ENCODE measurements around the gene KCNQ4.

KCNQ4 gene

GRCh38 chr1:40868051-40868723 is 84.6 kb downstream of the KCNQ4 start:
- H2AFZ ChIP-seq (ENCODE audit: low read length) = no peak overlapping the region
- no peaks in the 10 kb centered on the region for H3K9me2 ChIP-seq (ENCODE audit: low read depth, low read length)
- no peak overlapping the region for H3K27ac ChIP-seq (ENCODE audit: low read depth, low read length, poor library complexity, severe bottlenecking)
- H3K4me1 ChIP-seq (ENCODE audit: insufficient read depth, low read length, severe bottlenecking) = no peaks in the 10 kb centered on the region
- no peak overlapping the region for H3K9ac ChIP-seq (ENCODE audit: low read length)
- H3K79me2 ChIP-seq (ENCODE audit: insufficient read depth, low read length) = no peaks in the 10 kb centered on the region
- no peaks in the 10 kb centered on the region for H3K27me3 ChIP-seq (ENCODE audit: insufficient read depth, low read length)
- no peaks in the 10 kb centered on the region for H3K9me3 ChIP-seq (ENCODE audit: low read length)
- no peak overlapping the region for H3K4me2 ChIP-seq (ENCODE audit: low read length)
- no peaks in the 10 kb centered on the region for H4K20me1 ChIP-seq (ENCODE audit: insufficient read depth, low read length)
- no peak overlapping the region for H3K4me3 ChIP-seq (ENCODE audit: low read depth, low read length, poor library complexity, severe bottlenecking)
- no peaks in the 10 kb centered on the region for H3F3A ChIP-seq (ENCODE audit: insufficient read depth, low read length)
- TF ChIP-seq, protein P1, sequence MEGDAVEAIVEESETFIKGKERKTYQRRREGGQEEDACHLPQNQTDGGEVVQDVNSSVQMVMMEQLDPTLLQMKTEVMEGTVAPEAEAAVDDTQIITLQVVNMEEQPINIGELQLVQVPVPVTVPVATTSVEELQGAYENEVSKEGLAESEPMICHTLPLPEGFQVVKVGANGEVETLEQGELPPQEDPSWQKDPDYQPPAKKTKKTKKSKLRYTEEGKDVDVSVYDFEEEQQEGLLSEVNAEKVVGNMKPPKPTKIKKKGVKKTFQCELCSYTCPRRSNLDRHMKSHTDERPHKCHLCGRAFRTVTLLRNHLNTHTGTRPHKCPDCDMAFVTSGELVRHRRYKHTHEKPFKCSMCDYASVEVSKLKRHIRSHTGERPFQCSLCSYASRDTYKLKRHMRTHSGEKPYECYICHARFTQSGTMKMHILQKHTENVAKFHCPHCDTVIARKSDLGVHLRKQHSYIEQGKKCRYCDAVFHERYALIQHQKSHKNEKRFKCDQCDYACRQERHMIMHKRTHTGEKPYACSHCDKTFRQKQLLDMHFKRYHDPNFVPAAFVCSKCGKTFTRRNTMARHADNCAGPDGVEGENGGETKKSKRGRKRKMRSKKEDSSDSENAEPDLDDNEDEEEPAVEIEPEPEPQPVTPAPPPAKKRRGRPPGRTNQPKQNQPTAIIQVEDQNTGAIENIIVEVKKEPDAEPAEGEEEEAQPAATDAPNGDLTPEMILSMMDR (IDR thresholded peaks at IDR 0.05; ENCODE audit: low read length) = no peak
- no peaks in the 10 kb centered on the region for H3K36me3 ChIP-seq (ENCODE audit: insufficient read depth, low read length)

GRCh38 chr1:40870135-40870728 is 86.6 kb downstream of the KCNQ4 start:
- H3K79me2 ChIP-seq (ENCODE audit: insufficient read depth, low read length) = no peaks in the 10 kb centered on the region
- H3K4me2 ChIP-seq (ENCODE audit: low read length) = no peak overlapping the region
- H3K9me3 ChIP-seq (ENCODE audit: low read length) = no peaks in the 10 kb centered on the region
- TF ChIP-seq, protein P1 (IDR thresholded peaks at IDR 0.05; ENCODE audit: low read length) = no peak
- no peak for TF ChIP-seq EZH2 (IDR thresholded peaks at IDR 0.05; ENCODE audit: borderline replicate concordance, low read length)
- no peaks in the 10 kb centered on the region for H3K27me3 ChIP-seq (ENCODE audit: insufficient read depth, low read length)
- H3K27ac ChIP-seq (ENCODE audit: low read depth, low read length, poor library complexity, severe bottlenecking) = no peak overlapping the region
- no peak overlapping the region for H2AFZ ChIP-seq (ENCODE audit: low read length)
- no peaks in the 10 kb centered on the region for H3F3A ChIP-seq (ENCODE audit: insufficient read depth, low read length)
- H3K9me2 ChIP-seq (ENCODE audit: low read depth, low read length) = no peaks in the 10 kb centered on the region
- no peaks in the 10 kb centered on the region for H3K36me3 ChIP-seq (ENCODE audit: insufficient read depth, low read length)
- H3K9ac ChIP-seq (ENCODE audit: low read length) = no peak overlapping the region
- H4K20me1 ChIP-seq (ENCODE audit: insufficient read depth, low read length) = no peaks in the 10 kb centered on the region
- H3K4me3 ChIP-seq (ENCODE audit: low read depth, low read length, poor library complexity, severe bottlenecking) = no peak overlapping the region
- H3K4me1 ChIP-seq (ENCODE audit: insufficient read depth, low read length, severe bottlenecking) = no peaks in the 10 kb centered on the region

DNA sequence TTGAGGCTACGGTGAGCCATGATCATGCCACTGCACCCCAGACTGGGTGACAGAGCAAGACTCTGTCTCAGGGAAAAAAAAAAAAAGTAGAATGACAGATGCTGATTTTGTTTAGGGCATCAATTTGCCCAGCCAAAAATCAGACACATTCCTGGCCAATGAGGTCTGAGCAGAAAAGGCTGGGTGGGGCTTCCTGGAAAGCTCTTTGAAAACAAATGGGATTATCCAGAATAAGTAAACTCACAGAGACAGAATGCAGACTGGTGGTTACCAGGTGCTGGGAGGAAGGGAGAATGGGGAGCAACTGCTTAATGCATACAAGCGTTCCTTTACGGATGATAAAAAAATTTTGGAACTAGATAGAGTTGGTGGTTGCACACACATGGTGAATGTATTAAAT is 88.7 kb downstream of the KCNQ4 start:
- Histone ChIP-seq H3K4me1 (ENCODE audit: insufficient read depth, low read length, severe bottlenecking) (no peaks in the 10 kb centered on the region), H3K4me3 (ENCODE audit: low read depth, low read length, poor library complexity, severe bottlenecking) (no peak overlapping the region), H3K9ac (ENCODE audit: low read length) (no peak overlapping the region), H3K27ac (ENCODE audit: low read depth, low read length, poor library complexity, severe bottlenecking) (no peak overlapping the region), H3K79me2 (ENCODE audit: insufficient read depth, low read length) (no peaks in the 10 kb centered on the region), H3K4me2 (ENCODE audit: low read length) (no peak overlapping the region), H3K9me3 (ENCODE audit: low read length) (peaks cover 7% of the 10 kb centered on the region; the same call in 1 of the 2 replicates), H3K9me2 (ENCODE audit: low read depth, low read length) (no peaks in the 10 kb centered on the region), H3F3A (ENCODE audit: insufficient read depth, low read length) (no peaks in the 10 kb centered on the region), H4K20me1 (ENCODE audit: insufficient read depth, low read length) (no peaks in the 10 kb centered on the region), H3K27me3 (ENCODE audit: insufficient read depth, low read length) (peaks cover 4% of the 10 kb centered on the region; the same call in 1 of the 2 replicates), H2AFZ (ENCODE audit: low read length) (no peak overlapping the region), H3K36me3 (ENCODE audit: insufficient read depth, low read length) (no peaks in the 10 kb centered on the region; the same call in 1 of the 2 replicates)
- TF ChIP-seq, protein P1 (IDR thresholded peaks at IDR 0.05; ENCODE audit: low read length) = no peak
- TF ChIP-seq EZH2 (IDR thresholded peaks at IDR 0.05; ENCODE audit: borderline replicate concordance, low read length) = no peak
